Gastrocnemius medialis (tissue), 4 donors: ENCODE data around the gene SEC24C. TPM values are rescaled to one million over a fixed set of nuclear protein-coding genes. Genes with fewer than 3 reads are reported as not detected.
"Not testable (repeated sequence)": the region's sequence is repeated elsewhere in the genome, so short reads cannot be mapped to it uniquely, and the experiment has no call there.

Source experiments
- ATAC-seq, 2 donors: fragments of 150-250 bp; one replicate each; pipeline ENCODE4 v1.9.1; 2016
- DNase-seq, 2 donors: peaks; one replicate each; pipeline ENCODE4 v3.0.0-alpha.2; 2019
- H3K27ac ChIP-seq, 4 donors: fragments of 200-600 bp; sonication (generic); 1 replicate in 1 of 4; 2 replicates in 3 of 4; pipeline ENCODE4 v1.5.1; 2016 to 2018; ENCODE audit warnings: mild to moderate bottlenecking in 2 of 4, moderate library complexity in 1 of 4
- H3K27me3 ChIP-seq, 3 donors: fragments of 200-600 bp; sonication (generic) in 2 of 3; 1 replicate in 1 of 3; 2 replicates in 2 of 3; pipeline versions ENCODE4 v1.5.1 to v1.6.0; 2016 to 2019; ENCODE audit warnings: mild to moderate bottlenecking in 1 of 3, moderate library complexity in 1 of 3
- H3K36me3 ChIP-seq, 2 donors: fragments of 200-600 bp; sonication (generic) in 1 of 2; one replicate each; pipeline ENCODE4 v1.5.1; 2017 to 2018
- H3K4me1 ChIP-seq, 2 donors: fragments of 200-600 bp; sonication (generic) in 1 of 2; one replicate each; pipeline ENCODE4 v1.5.1; 2016 to 2017; ENCODE audit warnings: mild to moderate bottlenecking in 2 of 2
- H3K4me3 ChIP-seq, 4 donors: fragments of 200-600 bp; sonication (generic) in 3 of 4; 1 replicate in 1 of 4; 2 replicates in 3 of 4; pipeline ENCODE4 v1.5.1; 2016 to 2019; ENCODE audit warnings: mild to moderate bottlenecking in 2 of 4
- H3K9me3 ChIP-seq, 3 donors: fragments of 200-600 bp; sonication (generic) in 2 of 3; 1 replicate in 1 of 3; 2 replicates in 2 of 3; pipeline ENCODE4 v1.5.1; 2016 to 2019
- POLR2A ChIP-seq, 2 donors: fragments of 450-650 bp; IDR thresholded peaks; one replicate each; pipeline ENCODE4 v1.6.1; 2017; ENCODE audit warnings: antibody characterized with exemption in 2 of 2, mild to moderate bottlenecking in 2 of 2, moderate library complexity in 2 of 2
- in situ Hi-C, 4 donors: fragments of 200-750 bp; cut with MboI; loops; one replicate each; pipeline versions ENCODE4 v1.15.0 to v1.8.0; 2017; ENCODE audit warnings: low sequenced_read_pairs in 4 of 4
- intact Hi-C: fragments of 100-400 bp; cut with DNase I; formaldehyde crosslinking; loops from one replicate; pipeline ENCODE4 v1.15.1; 2023; ENCODE audit warnings: low total_unique reads
- total RNA-seq, 4 donors: library from RNA; depleted of rRNA; stranded (reverse); fragments of >200 nt; gene quantifications; one replicate each; pipeline versions ENCODE4 v1.1.0 to v1.2.3, GENCODE V29; 2016
- TF ChIP-seq, protein P1 (sequence below), 5 experiments: fragments of 450-650 bp in 3 of 5; fragments of 200-600 bp in 2 of 5; sonication (generic) in 2 of 5; IDR thresholded peaks in 4 of 5; conservative IDR thresholded peaks in 1 of 5; 1 replicate in 4 of 5; 2 replicates in 1 of 5; pipeline ENCODE4 v1.5.1; 2016 to 2019; ENCODE audit warnings: antibody characterized with exemption in 5 of 5, mild to moderate bottlenecking in 3 of 5, moderate library complexity in 3 of 5

SEC24C gene
- total RNA-seq, 4 donors from 2014 or later = 43.6 to 90.5 (median 69.6) TPM

DNA sequence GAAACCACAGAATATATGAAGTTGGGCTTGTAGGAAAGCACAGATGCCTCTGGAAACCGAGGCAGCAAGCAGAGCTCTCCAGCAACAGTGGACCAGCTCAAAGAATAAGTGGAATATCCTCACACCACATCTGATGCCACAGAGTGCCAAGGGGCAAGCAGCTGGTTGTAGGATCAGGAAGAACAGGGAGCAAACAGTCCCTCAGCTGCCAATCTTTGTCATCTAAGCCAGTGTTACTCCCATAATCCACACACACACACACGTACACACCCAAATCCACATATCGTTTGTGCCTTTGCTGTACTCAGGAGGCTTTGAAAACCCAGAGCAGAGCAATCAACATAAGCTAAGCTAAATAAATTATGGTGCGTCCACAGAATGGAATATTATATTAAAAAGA lies 20.7 kb upstream of the SEC24C start:
- intact Hi-C loops (no loop called here), in situ Hi-C loops (no loop called here)
- Histone ChIP-seq H3K27ac (no peak overlapping the region), H3K9me3 (no peaks in the 10 kb centered on the region), H3K27me3 (no peaks in the 10 kb centered on the region), H3K36me3 (peaks cover 0 to 78% of the 10 kb centered on the region in 2 donors), H3K4me3 (no peak overlapping the region), H3K4me1 (peaks cover 0 to 3% of the 10 kb centered on the region in 2 donors)
- TF ChIP-seq, protein P1, sequence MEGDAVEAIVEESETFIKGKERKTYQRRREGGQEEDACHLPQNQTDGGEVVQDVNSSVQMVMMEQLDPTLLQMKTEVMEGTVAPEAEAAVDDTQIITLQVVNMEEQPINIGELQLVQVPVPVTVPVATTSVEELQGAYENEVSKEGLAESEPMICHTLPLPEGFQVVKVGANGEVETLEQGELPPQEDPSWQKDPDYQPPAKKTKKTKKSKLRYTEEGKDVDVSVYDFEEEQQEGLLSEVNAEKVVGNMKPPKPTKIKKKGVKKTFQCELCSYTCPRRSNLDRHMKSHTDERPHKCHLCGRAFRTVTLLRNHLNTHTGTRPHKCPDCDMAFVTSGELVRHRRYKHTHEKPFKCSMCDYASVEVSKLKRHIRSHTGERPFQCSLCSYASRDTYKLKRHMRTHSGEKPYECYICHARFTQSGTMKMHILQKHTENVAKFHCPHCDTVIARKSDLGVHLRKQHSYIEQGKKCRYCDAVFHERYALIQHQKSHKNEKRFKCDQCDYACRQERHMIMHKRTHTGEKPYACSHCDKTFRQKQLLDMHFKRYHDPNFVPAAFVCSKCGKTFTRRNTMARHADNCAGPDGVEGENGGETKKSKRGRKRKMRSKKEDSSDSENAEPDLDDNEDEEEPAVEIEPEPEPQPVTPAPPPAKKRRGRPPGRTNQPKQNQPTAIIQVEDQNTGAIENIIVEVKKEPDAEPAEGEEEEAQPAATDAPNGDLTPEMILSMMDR (IDR thresholded peaks at IDR 0.05 in 4 of 5, conservative IDR thresholded peaks at IDR 0.05 in 1 of 5) = no peak
- TF ChIP-seq POLR2A (IDR thresholded peaks at IDR 0.05) = no peak
- DNase-seq = no peak
- ATAC-seq = no peak

DNA sequence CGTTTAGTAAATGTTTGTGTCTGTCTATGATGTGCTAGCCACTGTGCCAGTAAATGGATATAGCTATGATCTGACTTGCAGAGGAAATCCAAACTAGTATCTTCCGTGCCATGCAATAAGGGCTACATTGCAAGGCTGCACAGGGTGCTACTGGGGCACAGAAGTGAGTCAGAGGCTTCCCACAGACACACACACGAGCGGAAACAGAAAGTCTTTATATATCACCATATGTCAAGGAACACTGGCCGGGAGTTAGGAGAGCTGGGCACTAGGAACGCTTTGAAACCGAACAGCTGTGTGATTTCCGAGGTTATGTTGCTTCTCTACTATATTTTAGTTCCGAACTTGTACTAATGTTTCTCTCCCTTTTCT lies 14.4 kb upstream of the SEC24C start:
- intact Hi-C loops = loop anchor here (1.0 to 2.0 kb wide), 2 partner anchors 15 to 75 kb away; partner anchors contain the start of gene SEC24C

DNA sequence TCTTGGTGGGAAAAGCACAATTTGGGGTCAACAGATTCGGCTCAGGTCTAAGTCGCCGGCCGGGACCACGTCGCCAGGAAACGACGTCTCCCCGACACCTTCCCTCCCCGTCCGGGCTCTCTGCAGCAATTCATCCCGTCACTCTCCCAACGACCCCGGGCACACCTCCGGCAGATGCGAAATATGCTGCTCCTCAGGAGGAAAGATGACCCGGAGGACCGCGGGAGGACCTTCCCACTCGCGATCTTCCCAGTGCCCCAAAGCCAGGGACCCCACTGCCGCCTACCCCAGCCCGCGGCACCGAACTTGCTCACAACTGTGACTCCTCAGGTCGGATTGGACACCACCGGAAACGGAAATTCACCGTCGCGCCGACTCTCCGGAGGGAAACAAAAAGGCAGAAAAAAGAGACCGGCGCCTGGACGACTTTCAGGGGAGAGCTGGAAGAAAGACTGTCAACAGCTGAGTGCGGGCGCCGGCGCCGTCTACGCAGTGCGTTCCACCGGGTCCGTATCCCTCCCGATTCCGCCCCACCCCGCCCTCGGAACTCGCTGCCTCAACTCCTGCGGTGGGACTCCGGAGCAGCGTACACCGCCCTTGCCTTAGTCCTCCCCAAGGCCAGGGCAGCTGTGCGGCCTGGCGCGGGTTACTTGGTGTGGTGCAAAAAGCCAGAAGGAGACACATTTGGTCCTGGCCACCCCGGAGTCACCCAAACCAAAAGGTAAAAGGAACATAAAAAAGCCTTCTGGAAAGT lies 13.8 kb upstream of the SEC24C start:
- H3K9me3 ChIP-seq = no peaks in the 10 kb centered on the region
- intact Hi-C loops (loop anchor here (1.0 to 2.0 kb wide), 2 partner anchors 14 to 76 kb away; partner anchors contain the start of gene SEC24C), in situ Hi-C loops (no loop called here)
- H3K27me3 ChIP-seq = no peaks in the 10 kb centered on the region
- TF ChIP-seq, protein P1 (IDR thresholded peaks at IDR 0.05 in 4 of 5, conservative IDR thresholded peaks at IDR 0.05 in 1 of 5) = no peak
- TF ChIP-seq POLR2A (IDR thresholded peaks at IDR 0.05) = peak; percentile 72 to 85
- ATAC-seq = peak; percentile 96 to 97
- DNase-seq = peak; percentile 86 to 91
- H3K4me3 ChIP-seq = peak overlapping the region; percentile 59 to 89 (median 82)
- H3K36me3 ChIP-seq = peaks cover 0 to 39% of the 10 kb centered on the region in 2 donors
- H3K27ac ChIP-seq = peak overlapping the region; percentile 92 to 96 (median 93)
- peaks cover 28 to 29% of the 10 kb centered on the region in 2 donors for H3K4me1 ChIP-seq

More for the DNA sequence above, 14.4 kb upstream of the SEC24C start:
- Histone ChIP-seq H3K4me3 (peak overlapping the region; percentile 59 to 89 (median 82)), H3K4me1 (peaks cover 25 to 29% of the 10 kb centered on the region in 2 donors), H3K27ac (peak overlapping the region; percentile 92 to 96 (median 93)), H3K36me3 (peaks cover 0 to 44% of the 10 kb centered on the region in 2 donors)
- H3K9me3 ChIP-seq, H3K27me3 ChIP-seq, in situ Hi-C loops: not testable (repeated sequence)
- peak in 1 of 2 donors; percentile 34 for ATAC-seq
- DNase-seq = peak in 1 of 2 donors; percentile 48

DNA sequence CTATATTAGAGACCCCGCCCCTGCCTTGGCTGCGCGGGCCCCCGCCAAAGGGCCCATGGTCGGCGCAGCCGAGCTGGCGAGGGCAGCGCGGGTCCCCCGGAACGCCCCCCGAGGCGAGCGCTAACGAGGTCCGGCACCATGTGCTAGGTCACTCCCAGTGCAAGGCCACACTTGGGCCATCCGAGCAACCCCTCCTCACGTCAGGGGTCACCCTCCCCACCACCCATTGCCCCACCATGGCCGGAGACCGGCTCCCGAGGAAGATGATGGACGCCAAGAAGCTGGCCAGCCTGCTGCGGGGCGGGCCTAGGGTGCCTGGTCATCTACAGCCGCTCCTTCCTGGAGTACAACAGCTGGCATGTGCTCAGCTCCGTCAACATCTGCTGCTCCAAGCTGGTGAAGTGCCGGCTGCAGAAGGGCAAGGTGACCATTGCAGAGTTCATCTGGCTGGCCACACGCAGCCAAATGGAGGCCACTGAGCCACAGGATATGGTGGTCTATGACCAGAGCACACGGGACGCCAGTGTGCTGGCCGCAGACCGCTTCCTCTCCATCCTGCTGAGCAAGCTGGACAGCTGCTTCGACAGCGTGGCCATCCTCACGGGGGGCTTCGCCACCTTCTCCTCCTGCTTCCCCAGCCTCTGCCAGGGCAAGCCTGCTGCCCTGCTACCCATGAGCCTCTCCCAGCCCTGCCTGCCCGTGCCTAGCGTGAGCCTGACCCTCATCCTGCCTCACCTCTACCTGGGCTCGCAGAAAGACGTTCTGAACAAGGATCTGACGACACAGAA lies 12.4 kb upstream of the SEC24C start:
- Histone ChIP-seq H3K4me1 (peaks cover 29 to 31% of the 10 kb centered on the region in 2 donors), H3K4me3 (peak overlapping the region; percentile 59 to 89 (median 82)), H3K9me3 (no peaks in the 10 kb centered on the region), H3K36me3 (peaks cover 0 to 25% of the 10 kb centered on the region in 2 donors), H3K27me3 (no peaks in the 10 kb centered on the region), H3K27ac (peak overlapping the region; percentile 92 to 96 (median 93))
- DNase-seq (peak in 1 of 2 donors; percentile 37), ATAC-seq (no peak)
- TF ChIP-seq, protein P1 (IDR thresholded peaks at IDR 0.05 in 4 of 5, conservative IDR thresholded peaks at IDR 0.05 in 1 of 5) = no peak
- peak in 1 of 2 donors; percentile 28 for TF ChIP-seq POLR2A (IDR thresholded peaks at IDR 0.05)
- intact Hi-C loops (loop anchor here (2.0 kb wide), 1 partner anchor 77 kb away; no protein-coding TSS in a partner anchor), in situ Hi-C loops (no loop called here)

DNA sequence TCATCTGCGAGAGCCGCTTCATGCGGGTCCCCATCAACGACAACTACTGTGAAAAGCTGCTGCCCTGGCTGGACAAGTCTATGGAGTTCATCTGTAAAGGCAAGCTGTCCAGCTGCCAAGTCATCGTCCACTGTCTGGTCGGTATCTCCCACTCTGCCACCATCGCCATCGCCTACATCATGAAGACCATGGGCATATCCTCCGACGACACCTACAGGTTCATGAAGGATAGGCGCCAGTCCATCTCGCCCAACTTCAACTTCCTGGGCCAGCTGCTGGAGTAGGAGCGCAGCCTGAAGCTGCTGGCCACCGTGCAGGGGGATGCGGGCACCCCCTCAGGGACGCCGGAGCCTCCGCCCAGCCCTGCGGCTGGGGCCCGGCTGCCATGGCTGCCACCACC lies 11.7 kb upstream of the SEC24C start:
- intact Hi-C loops = no loop called here
- no peaks in the 10 kb centered on the region for H3K9me3 ChIP-seq
- in situ Hi-C loops = no loop called here
- peak overlapping the region; percentile 92 to 96 (median 93) for H3K27ac ChIP-seq
- no peaks in the 10 kb centered on the region for H3K27me3 ChIP-seq
- DNase-seq = no peak
- H3K4me1 ChIP-seq = peaks cover 29 to 31% of the 10 kb centered on the region in 2 donors
- TF ChIP-seq, protein P1 (IDR thresholded peaks at IDR 0.05 in 4 of 5, conservative IDR thresholded peaks at IDR 0.05 in 1 of 5) = no peak
- no peak for TF ChIP-seq POLR2A (IDR thresholded peaks at IDR 0.05)
- no peak for ATAC-seq
- H3K36me3 ChIP-seq = peaks cover 0 to 23% of the 10 kb centered on the region in 2 donors
- no peak overlapping the region for H3K4me3 ChIP-seq
